Activated CD4-positive, alpha-beta T cell treated with anti-CD3 and anti-CD28 coated beads for 36 hours (primary cell): ENCODE measurements around the gene CARNS1. TPM values are rescaled to one million over a fixed set of nuclear protein-coding genes. Genes with fewer than 3 reads are reported as not detected.
"Not testable (repeated sequence)": the region's sequence is repeated elsewhere in the genome, so short reads cannot be mapped to it uniquely, and the experiment has no call there.

Source experiments
- ATAC-seq: fragments of 200-7000 bp; cut with Tn5 transposase; one replicate; pipeline ENCODE4 v1.10.0; 2021; ENCODE audit warnings: mild to moderate bottlenecking, moderate library complexity
- CTCF ChIA-PET: fragments of 350-600 bp; sonication (Branson Sonifier 250); formaldehyde crosslinking; loops from one replicate; lab custom pipeline; 2021; ENCODE audit warnings: antibody characterized with exemption; lab: Charles Lee
- POLR2A ChIA-PET: fragments of 350-600 bp; sonication (Branson Sonifier 250); formaldehyde crosslinking; loops from one replicate; lab custom pipeline; 2021; ENCODE audit warnings: antibody characterized with exemption, inconsistent platforms; lab: Charles Lee
- DNase-seq: peaks from one replicate; pipeline ENCODE4 v3.0.0-alpha.2; 2020
- H3K27ac Mint-ChIP-seq: one replicate; pipeline ENCODE4 v1.8.0; 2021; ENCODE audit warnings: mixed read lengths
- H3K27me3 Mint-ChIP-seq: one replicate; pipeline ENCODE4 v1.8.0; 2021; ENCODE audit warnings: mixed read lengths
- H3K36me3 Mint-ChIP-seq: one replicate; pipeline ENCODE4 v1.8.0; 2021; ENCODE audit warnings: low read depth, mixed read lengths
- H3K4me1 Mint-ChIP-seq: one replicate; pipeline ENCODE4 v1.8.0; 2021; ENCODE audit warnings: mixed read lengths
- H3K4me3 Mint-ChIP-seq: one replicate; pipeline ENCODE4 v1.8.0; 2021; ENCODE audit warnings: mild to moderate bottlenecking, moderate library complexity, mixed read lengths
- H3K9me3 Mint-ChIP-seq: one replicate; pipeline ENCODE4 v1.8.0; 2021; ENCODE audit warnings: low read depth, mixed read lengths
- intact Hi-C, 2 experiments: fragments of 100-400 bp; cut with DNase I in 1 of 2; cut with micrococcal nuclease in 1 of 2; formaldehyde crosslinking; loops; one replicate each; pipeline versions ENCODE4 v1.14.2 to v1.15.1; 2022 to 2024; cut with DNase I, micrococcal nuclease
- total RNA-seq, 2 experiments: library from RNA; stranded (reverse); gene quantifications; one replicate each; pipeline ENCODE4 v1.2.3, GENCODE V29; 2021

Gene CARNS1
- total RNA-seq, 2 experiments from 2014 or later = 1.5 to 1.6 TPM

DNA sequence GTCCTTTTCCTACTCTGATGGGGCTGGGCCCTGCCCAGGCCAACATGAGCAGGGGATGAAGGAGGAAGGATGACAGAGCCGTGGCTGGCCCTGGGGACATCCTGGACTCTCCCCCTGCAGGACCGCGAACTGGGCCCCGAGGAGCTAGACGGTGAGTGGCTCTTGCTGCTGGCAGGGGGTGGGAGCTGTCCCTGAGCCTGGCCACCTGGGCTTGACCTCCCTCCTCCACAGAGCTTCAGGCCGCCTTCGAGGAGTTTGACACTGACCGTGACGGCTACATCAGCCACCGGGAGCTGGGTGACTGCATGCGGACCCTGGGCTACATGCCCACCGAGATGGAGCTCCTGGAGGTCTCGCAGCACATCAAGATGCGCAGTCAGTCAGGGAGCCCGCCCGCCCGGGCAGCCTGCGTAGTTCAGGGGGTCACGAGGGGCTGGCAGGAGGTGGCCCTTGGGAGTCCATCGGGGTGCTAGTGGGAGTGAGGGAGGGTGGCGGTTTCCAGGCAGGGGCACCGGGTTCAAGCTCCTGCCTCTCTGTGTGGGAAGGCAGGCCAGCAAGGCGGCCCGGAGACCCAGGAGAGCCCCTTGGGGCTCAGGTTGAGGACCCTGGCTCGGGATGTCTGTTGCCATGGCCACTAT lies 40.7 kb downstream of the CARNS1 start:
- intact Hi-C loops = no loop called here
- CTCF ChIA-PET = interaction anchor here (0.9 kb wide), 1 partner anchor 111 kb away, joined by 5 read pairs; no protein-coding TSS in a partner anchor
- H3K9me3 Mint-ChIP-seq = no peaks in the 10 kb centered on the region
- POLR2A ChIA-PET = no interaction called here
- H3K36me3 Mint-ChIP-seq = no peaks in the 10 kb centered on the region
- no peaks in the 10 kb centered on the region for H3K27me3 Mint-ChIP-seq
- no peak for ATAC-seq
- no peak overlapping the region for H3K27ac Mint-ChIP-seq
- no peak for DNase-seq
- no peak overlapping the region for H3K4me3 Mint-ChIP-seq
- peaks cover 8% of the 10 kb centered on the region for H3K4me1 Mint-ChIP-seq

DNA sequence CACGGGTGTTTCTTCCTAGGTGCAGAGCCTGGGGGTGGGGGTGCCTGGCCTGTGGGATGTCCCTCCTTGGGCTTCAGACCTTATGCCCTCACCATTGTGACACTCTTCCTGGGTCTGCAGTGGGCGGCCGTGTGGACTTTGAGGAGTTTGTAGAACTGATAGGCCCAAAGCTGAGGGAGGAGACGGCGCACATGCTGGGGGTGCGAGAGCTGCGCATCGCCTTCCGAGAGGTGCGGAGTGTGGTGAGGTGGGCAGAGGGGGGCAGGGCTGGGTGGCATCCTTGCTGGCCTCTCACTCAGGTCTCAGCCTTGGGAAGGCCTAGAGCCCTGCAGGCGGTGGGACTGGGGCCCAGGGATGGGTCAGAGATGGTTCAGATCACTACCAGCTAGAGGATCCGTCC lies 42.0 kb downstream of the CARNS1 start:
- no peaks in the 10 kb centered on the region for H3K27me3 Mint-ChIP-seq
- POLR2A ChIA-PET = no interaction called here

DNA sequence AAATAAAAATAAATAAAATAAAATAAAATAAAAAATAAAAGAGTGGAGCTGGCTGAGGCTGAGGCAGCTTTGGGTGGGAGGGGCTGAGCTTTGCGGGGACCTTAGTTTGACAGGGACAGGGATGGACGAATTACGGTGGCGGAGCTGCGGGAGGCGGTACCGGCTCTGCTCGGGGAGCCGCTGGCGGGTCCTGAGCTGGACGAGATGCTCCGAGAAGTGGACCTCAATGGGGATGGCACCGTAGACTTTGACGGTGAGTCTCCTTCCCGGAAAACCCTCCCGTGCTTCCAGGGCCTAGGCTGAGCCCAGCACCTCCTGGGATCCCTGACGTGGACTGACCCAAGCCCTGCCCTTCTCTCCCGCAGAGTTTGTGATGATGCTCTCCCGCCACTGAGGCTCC lies 42.8 kb downstream of the CARNS1 start:
- DNase-seq = no peak
- Mint-ChIP-seq H3K4me1 (peaks cover 5% of the 10 kb centered on the region), H3K9me3 (no peaks in the 10 kb centered on the region), H3K4me3 (no peak overlapping the region), H3K27me3 (no peaks in the 10 kb centered on the region), H3K36me3 (no peaks in the 10 kb centered on the region), H3K27ac (no peak overlapping the region)
- ATAC-seq = no peak
- intact Hi-C loops = no loop called here
- ChIA-PET CTCF (interaction anchor here (0.7 to 2.0 kb wide), 2 partner anchors 71 to 76 kb away, joined by 3 to 5 read pairs; no protein-coding TSS in a partner anchor), POLR2A (no interaction called here)

More for the DNA sequence above, 42.0 kb downstream of the CARNS1 start:
- H3K27ac Mint-ChIP-seq = no peak overlapping the region
- no peak overlapping the region for H3K4me3 Mint-ChIP-seq
- H3K4me1 Mint-ChIP-seq = peaks cover 5% of the 10 kb centered on the region
- ATAC-seq (no peak), DNase-seq (no peak)
- CTCF ChIA-PET = interaction anchor here (0.6 kb wide), 1 partner anchor 880 kb away, joined by 3 read pairs; no protein-coding TSS in a partner anchor
- no peaks in the 10 kb centered on the region for H3K9me3 Mint-ChIP-seq
- no peaks in the 10 kb centered on the region for H3K36me3 Mint-ChIP-seq
- intact Hi-C loops = no loop called here

DNA sequence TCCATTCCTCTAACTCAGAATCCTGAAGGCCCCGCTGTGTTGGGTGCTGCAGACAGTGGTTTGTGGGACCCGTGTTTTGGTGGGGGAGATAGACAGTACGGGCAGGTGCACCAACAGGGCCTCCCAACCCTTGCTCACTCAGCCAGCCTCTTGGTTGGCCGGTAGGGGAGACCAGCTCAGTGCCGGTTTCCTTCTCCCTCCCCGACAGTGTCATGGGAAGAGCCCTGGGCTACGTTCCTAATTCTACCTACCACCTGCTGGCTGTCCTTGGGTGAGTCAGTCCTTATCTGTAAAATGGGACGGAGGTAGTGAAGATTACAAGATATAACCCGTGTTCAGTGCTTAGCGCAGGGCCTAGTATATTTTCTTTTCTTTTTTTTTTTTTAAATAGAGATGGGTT lies 47.7 kb downstream of the CARNS1 start:
- Mint-ChIP-seq H3K27me3 (no peaks in the 10 kb centered on the region), H3K27ac (no peak overlapping the region), H3K9me3 (no peaks in the 10 kb centered on the region), H3K4me1 (peaks cover 26% of the 10 kb centered on the region), H3K36me3 (peaks cover 9% of the 10 kb centered on the region), H3K4me3 (no peak overlapping the region)
- POLR2A ChIA-PET = no interaction called here
- DNase-seq (no peak), ATAC-seq (no peak)
- CTCF ChIA-PET = no interaction called here
- intact Hi-C loops = no loop called here

DNA sequence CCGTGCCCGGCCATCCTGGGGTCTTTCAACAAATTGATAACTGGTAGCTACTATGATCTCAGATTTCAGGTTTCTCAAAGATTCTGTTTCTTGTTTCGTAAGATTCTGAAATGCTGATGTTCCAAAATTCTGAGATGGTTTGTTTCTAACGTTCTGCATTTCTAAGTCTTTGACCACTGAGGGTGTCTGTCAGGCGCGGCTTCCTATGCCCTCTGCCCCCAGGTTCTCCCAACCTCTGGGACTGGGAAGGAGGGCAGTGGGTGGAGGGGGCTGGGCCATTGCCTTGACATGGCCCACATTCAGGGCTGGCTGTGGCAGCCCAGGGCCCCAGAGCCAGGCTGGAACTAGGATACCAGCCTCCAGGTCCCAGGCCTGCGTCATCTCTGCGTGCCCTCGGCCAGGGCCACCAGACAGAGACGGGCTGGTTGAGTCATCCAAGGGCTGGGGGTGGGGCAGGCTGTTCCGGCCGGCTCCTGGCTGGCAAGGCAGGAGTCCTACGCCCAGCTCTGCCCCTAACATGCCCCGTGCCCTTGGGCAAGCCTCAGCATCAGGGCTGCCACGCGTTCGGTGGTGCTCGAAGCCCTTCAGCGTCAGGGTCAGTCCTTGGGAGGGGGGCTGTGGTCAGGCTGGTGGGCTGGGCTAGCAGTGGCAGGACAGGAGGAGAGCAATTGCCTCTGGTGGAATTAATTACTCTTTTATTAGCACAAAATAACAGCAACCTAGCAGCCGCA lies 48.4 kb downstream of the CARNS1 start:
- CTCF ChIA-PET = interaction anchor here (0.6 kb wide), 1 partner anchor 68 kb away, joined by 3 read pairs; no protein-coding TSS in a partner anchor

DNA sequence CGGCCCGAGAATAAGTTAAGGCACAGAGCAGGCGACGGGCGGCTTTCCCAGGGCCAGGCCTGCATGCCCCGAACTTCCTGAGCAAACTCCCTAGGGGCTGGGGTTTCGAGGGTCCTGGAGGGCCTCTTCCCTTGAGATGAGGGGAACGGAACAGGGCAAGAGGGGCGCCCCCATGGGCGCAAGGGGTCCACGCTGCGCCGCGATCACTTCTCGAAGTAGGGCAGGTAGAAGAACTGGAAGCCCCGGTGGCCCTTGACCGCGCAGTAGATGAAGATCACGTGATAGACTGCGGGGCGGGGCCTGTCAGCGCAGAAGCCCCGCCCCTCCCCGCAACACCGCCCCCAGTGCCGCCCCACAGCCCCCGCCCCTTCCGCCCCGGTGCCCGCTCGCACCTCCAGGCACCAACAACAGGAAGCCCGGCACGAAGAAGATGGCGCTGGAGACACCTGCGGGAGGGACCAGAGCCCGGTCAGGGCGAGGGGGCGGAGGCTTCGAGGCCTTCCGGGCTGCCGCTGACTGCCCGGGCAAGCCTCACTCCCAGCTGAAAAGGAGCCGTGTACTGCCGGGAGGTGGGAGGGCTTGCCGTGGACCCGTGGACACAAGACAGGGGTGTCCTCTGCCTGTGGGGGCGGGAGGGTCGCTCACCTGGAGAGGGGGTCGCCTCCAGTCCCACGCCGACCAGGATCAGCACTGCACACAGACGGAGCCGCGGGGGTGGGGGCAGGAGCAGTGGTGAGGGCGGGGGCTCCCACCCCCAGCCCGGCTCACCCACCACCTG lies 49.1 kb downstream of the CARNS1 start:
- H3K4me1 Mint-ChIP-seq = peaks cover 29% of the 10 kb centered on the region
- H3K36me3 Mint-ChIP-seq = peaks cover 9% of the 10 kb centered on the region
- no peaks in the 10 kb centered on the region for H3K27me3 Mint-ChIP-seq
- ChIA-PET POLR2A (interaction anchor here (0.5 to 1.2 kb wide), 2 partner anchors 63 to 843 kb away, joined by 4 read pairs; partner anchors contain the start of gene PPP1CA), CTCF (interaction anchor here (0.6 to 1.2 kb wide), 5 partner anchors 9 to 43 kb away, joined by 3 to 5 read pairs (median 4); partner anchors contain the start of gene CDK2AP2)
- peak overlapping the region; percentile 94 for H3K27ac Mint-ChIP-seq
- H3K9me3 Mint-ChIP-seq = no peaks in the 10 kb centered on the region
- peak; percentile 84 for ATAC-seq
- DNase-seq = peak; percentile 97
- H3K4me3 Mint-ChIP-seq = peak overlapping the region; percentile 84
- intact Hi-C loops = loop anchor here (1.0 to 5.0 kb wide), 10 partner anchors 18 to 111 kb away; partner anchors contain the start of genes RPS6KB2 (in 2 of the 2), AIP (in 1 of the 2), CDK2AP2 (in 1 of the 2) and POLD4 (in 1 of the 2)

More for the DNA sequence above, 48.4 kb downstream of the CARNS1 start:
- peaks cover 29% of the 10 kb centered on the region for H3K4me1 Mint-ChIP-seq
- no peaks in the 10 kb centered on the region for H3K27me3 Mint-ChIP-seq
- POLR2A ChIA-PET = no interaction called here
- H3K27ac Mint-ChIP-seq = peak overlapping the region; percentile 94
- DNase-seq (peak; percentile 37), ATAC-seq (no peak)
- peak overlapping the region; percentile 84 for H3K4me3 Mint-ChIP-seq
- intact Hi-C loops = loop anchor here (1.0 to 2.0 kb wide), 9 partner anchors 18 to 111 kb away; partner anchors contain the start of genes AIP (in 1 of the 2), CDK2AP2 (in 1 of the 2), POLD4 (in 1 of the 2) and PPP1CA (in 1 of the 2)
- peaks cover 9% of the 10 kb centered on the region for H3K36me3 Mint-ChIP-seq
- no peaks in the 10 kb centered on the region for H3K9me3 Mint-ChIP-seq

DNA sequence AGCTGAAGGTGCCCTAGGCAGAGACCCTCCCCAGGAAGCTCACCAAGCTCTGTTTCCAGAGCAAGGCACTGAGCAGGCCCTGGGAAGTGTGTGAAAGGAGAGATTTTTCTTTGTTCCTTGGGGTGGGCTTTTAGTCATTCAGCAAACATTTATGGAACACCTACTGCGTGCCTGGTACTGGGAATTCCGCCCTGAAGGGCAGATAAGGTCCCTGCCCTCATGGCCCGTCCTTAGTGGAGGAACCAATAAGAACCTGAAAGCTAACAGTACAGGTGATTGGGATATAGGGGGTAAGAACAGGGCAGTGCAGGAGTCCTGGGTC lies 49.7 kb downstream of the CARNS1 start:
- no peak for ATAC-seq
- CTCF ChIA-PET = interaction anchor here (0.6 to 1.2 kb wide), 5 partner anchors 8 to 42 kb away, joined by 3 to 5 read pairs (median 4); partner anchors contain the start of gene CDK2AP2
- Mint-ChIP-seq H3K9me3 (no peaks in the 10 kb centered on the region), H3K36me3 (peaks cover 9% of the 10 kb centered on the region), H3K27me3 (no peaks in the 10 kb centered on the region), H3K27ac (peak overlapping the region; percentile 94), H3K4me1 (peaks cover 26% of the 10 kb centered on the region), H3K4me3 (peak overlapping the region; percentile 84)
- intact Hi-C loops = loop anchor here in 1 of 2 experiments (2.0 to 5.0 kb wide), 2 partner anchors 26 to 38 kb away; partner anchors contain the start of gene RPS6KB2
- POLR2A ChIA-PET = interaction anchor here (0.5 to 1.2 kb wide), 2 partner anchors 63 to 843 kb away, joined by 4 read pairs; partner anchors contain the start of gene PPP1CA
- DNase-seq = no peak

DNA sequence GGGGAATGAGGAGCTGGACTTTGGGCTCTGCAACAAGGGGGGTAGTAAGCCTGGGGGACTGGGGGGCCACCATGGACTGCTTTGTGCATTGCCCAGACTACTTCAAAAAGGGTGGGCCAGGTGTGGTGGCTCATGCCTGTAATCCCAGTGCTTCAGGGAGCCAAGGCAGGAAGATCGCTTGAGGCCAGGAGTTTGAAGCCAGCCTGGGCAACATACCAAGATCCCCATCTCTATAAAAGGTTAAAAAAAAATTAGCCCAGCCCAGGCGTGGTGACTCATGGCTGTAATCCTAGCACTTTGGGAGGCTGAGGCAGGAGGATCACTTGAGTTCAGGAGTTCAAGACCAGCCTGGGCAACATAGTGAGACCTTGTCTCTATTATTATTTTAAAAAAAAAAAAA lies 50.1 kb downstream of the CARNS1 start:
- not testable (repeated sequence) for ATAC-seq, H3K36me3 Mint-ChIP-seq, H3K27me3 Mint-ChIP-seq, H3K9me3 Mint-ChIP-seq
- POLR2A ChIA-PET = interaction anchor here (1.2 kb wide), 1 partner anchor 64 kb away, joined by 4 read pairs; the partner anchor contains the start of gene PPP1CA
- peak overlapping the region; percentile 94 for H3K27ac Mint-ChIP-seq
- DNase-seq = peak; percentile 24
- intact Hi-C loops = loop anchor here in 1 of 2 experiments (2.0 to 5.0 kb wide), 2 partner anchors 27 to 38 kb away; partner anchors contain the start of gene RPS6KB2
- CTCF ChIA-PET = interaction anchor here (0.6 to 1.2 kb wide), 4 partner anchors 8 to 42 kb away, joined by 3 to 5 read pairs (median 4); partner anchors contain the start of gene CDK2AP2
- H3K4me1 Mint-ChIP-seq = peaks cover 24% of the 10 kb centered on the region
- peak overlapping the region; percentile 84 for H3K4me3 Mint-ChIP-seq

DNA sequence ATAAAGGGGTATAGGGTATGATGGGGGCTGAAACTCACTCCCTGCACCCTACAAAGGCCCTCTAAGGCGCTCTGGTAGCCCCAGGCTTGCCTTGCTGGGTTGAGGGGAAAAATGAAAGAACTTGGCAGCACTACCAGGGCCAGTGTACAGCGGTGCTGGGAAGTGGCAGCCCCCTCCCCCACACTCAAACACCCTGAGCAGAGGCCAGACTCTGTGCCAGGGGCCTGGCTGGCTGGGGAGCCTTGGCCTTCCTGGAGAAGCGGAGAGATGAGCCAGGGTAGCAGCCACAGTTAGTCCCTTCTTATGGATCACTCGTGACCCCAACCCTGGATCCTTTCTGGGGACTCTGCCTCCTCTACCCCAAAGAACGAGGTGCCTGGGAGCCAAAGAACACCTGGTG lies 50.9 kb downstream of the CARNS1 start:
- no peaks in the 10 kb centered on the region for H3K27me3 Mint-ChIP-seq
- CTCF ChIA-PET = no interaction called here
- DNase-seq (no peak), ATAC-seq (no peak)
- no peak overlapping the region for H3K4me3 Mint-ChIP-seq
- peaks cover 9% of the 10 kb centered on the region for H3K36me3 Mint-ChIP-seq
- intact Hi-C loops = loop anchor here in 1 of 2 experiments (5.0 kb wide), 1 partner anchor 39 kb away; the partner anchor contains the start of gene RPS6KB2
- H3K9me3 Mint-ChIP-seq = no peaks in the 10 kb centered on the region
- POLR2A ChIA-PET = no interaction called here
- peak overlapping the region; percentile 51 for H3K27ac Mint-ChIP-seq
- H3K4me1 Mint-ChIP-seq = peaks cover 24% of the 10 kb centered on the region

DNA sequence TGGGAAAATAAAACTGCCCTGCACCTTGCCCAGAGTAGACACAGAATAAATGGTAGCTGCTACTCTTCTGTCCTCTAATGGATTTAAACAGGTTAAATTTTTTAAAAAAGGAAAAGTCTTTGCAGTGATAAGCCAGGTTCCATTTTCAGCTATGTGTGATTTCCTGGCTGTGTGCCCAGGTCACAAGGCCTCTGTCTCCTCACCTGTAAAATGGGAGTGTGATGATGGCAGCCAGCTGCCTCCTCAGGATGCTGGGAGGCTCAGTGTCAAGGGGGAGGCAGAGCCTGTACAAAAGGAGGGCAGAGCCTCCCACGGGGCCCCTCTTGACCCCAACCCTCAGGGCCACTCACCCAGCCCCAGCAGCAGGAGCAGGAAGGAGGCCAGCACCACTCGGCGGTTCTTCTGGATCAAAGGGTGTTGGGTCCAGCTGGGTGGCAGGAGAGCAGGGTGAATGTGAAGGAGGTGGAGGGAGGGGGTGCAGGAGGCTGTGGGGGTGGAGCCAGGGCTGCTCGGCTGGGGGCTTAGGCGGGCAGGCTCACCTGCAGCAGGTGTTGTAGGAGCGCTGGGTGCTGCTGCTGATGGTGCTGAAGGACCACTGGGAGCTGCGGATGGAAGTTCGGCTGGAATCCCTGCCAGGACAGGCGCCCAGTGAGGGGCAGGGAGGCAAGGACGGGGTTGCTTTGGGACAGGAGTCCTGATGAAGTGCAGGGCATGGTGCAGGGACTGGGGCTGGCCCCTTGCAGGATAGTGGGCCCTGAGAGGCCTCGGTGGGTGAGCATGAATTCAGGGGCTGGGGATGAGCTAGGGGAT lies 51.7 kb downstream of the CARNS1 start:
- Mint-ChIP-seq H3K4me1 (peaks cover 24% of the 10 kb centered on the region), H3K9me3 (no peaks in the 10 kb centered on the region), H3K4me3 (peak overlapping the region; percentile 82), H3K27ac (peak overlapping the region; percentile 78), H3K27me3 (no peaks in the 10 kb centered on the region), H3K36me3 (peaks cover 9% of the 10 kb centered on the region)
- DNase-seq (no peak), ATAC-seq (no peak)
- CTCF ChIA-PET = interaction anchor here (0.6 to 1.3 kb wide), 4 partner anchors 20 to 122 kb away, joined by 3 to 6 read pairs (median 3); no protein-coding TSS in a partner anchor
- POLR2A ChIA-PET = interaction anchor here (0.7 to 0.8 kb wide), 2 partner anchors 63 to 149 kb away, joined by 3 to 4 read pairs; partner anchors contain the start of gene TBC1D10C
- intact Hi-C loops = loop anchor here in 1 of 2 experiments (5.0 kb wide), 1 partner anchor 40 kb away; the partner anchor contains the start of gene RPS6KB2
